Cardiac muscle cell (in vitro differentiated cells and primary cell): ENCODE data around the gene SLC35B2. TPM values are rescaled to one million over a fixed set of nuclear protein-coding genes. Genes with fewer than 3 reads are reported as not detected.

Experiments used
- DNase-seq, 2 donors: peaks; one replicate each; pipeline versions ENCODE4 v3.0.0 to v3.0.0-alpha.2; 2010 to 2017; ENCODE audit warnings: low read depth in 1 of 2, low spot score in 1 of 2
- H3K27ac ChIP-seq: fragments of 200-600 bp; sonication (generic); 2 replicates; pipeline ENCODE4 v1.5.1; 2016
- H3K27me3 ChIP-seq: fragments of 200-600 bp; sonication (generic); 2 replicates; pipeline ENCODE4 v1.6.0; 2016; ENCODE audit warnings: control low read depth
- H3K36me3 ChIP-seq: fragments of 200-600 bp; sonication (generic); 2 replicates; pipeline ENCODE4 v1.5.1; 2016; ENCODE audit warnings: control low read depth
- H3K4me1 ChIP-seq: fragments of 200-600 bp; sonication (generic); 2 replicates; pipeline ENCODE4 v1.8.1; 2017; ENCODE audit warnings: low read depth, mild to moderate bottlenecking, mixed run types
- H3K4me3 ChIP-seq: fragments of 200-600 bp; sonication (generic); 2 replicates; pipeline ENCODE4 v1.5.1; 2016; ENCODE audit warnings: mild to moderate bottlenecking
- H3K9me3 ChIP-seq: fragments of 200-600 bp; sonication (generic); 2 replicates; pipeline ENCODE4 v1.5.1; 2017; ENCODE audit warnings: low read depth, mild to moderate bottlenecking, control low read depth
- polyA plus RNA-seq: library from polyadenylated mRNA; unstranded; fragments of >200 nt; fragmentation: Nextera tagmentation; extraction: Ambion mirVana; gene quantifications from 2 replicates; pipeline ENCODE4 v1.2.1, GENCODE V29; 2016
- total RNA-seq: library from RNA; depleted of rRNA; stranded (reverse); fragments of >200 nt; gene quantifications from 2 replicates; pipeline ENCODE4 v1.2.3, GENCODE V29; 2016
- TF ChIP-seq, protein P1 (sequence below): IDR thresholded peaks from 2 replicates; pipeline ENCODE4 v1.5.1; 2012; ENCODE audit warnings: low read depth, mild to moderate bottlenecking, low read length

The SLC35B2 gene
- total and polyA plus RNA-seq, 2 experiments from 2014 or later = 34.3 to 63.3 TPM

DNA sequence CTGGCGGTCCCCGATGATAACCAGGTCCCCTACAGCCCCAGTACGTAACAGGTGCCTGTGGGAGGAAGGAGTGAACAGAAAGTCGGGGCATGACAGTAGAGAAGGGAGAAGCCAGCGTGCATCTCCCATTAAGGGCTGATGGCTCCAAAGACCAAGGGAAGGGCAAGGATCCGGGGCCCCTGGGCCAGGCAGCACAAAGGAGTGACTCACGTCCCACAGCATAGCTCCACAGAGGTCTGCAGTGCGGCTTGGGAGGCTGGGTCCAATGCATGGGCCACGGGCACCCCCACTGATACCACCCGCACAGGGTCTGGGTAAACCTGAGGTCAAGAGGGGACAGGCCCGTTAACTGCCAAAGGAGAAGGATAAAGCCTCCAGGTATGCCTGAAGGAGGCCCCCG is 45.5 kb upstream of the SLC35B2 start:
- DNase-seq = no peak
- Histone ChIP-seq H3K36me3 (peaks cover 2% of the 10 kb centered on the region), H3K27me3 (peaks cover 7% of the 10 kb centered on the region), H3K4me3 (no peak overlapping the region), H3K27ac (no peak overlapping the region), H3K9me3 (no peaks in the 10 kb centered on the region), H3K4me1 (no peaks in the 10 kb centered on the region)
- TF ChIP-seq, protein P1, sequence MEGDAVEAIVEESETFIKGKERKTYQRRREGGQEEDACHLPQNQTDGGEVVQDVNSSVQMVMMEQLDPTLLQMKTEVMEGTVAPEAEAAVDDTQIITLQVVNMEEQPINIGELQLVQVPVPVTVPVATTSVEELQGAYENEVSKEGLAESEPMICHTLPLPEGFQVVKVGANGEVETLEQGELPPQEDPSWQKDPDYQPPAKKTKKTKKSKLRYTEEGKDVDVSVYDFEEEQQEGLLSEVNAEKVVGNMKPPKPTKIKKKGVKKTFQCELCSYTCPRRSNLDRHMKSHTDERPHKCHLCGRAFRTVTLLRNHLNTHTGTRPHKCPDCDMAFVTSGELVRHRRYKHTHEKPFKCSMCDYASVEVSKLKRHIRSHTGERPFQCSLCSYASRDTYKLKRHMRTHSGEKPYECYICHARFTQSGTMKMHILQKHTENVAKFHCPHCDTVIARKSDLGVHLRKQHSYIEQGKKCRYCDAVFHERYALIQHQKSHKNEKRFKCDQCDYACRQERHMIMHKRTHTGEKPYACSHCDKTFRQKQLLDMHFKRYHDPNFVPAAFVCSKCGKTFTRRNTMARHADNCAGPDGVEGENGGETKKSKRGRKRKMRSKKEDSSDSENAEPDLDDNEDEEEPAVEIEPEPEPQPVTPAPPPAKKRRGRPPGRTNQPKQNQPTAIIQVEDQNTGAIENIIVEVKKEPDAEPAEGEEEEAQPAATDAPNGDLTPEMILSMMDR = no peak

DNA sequence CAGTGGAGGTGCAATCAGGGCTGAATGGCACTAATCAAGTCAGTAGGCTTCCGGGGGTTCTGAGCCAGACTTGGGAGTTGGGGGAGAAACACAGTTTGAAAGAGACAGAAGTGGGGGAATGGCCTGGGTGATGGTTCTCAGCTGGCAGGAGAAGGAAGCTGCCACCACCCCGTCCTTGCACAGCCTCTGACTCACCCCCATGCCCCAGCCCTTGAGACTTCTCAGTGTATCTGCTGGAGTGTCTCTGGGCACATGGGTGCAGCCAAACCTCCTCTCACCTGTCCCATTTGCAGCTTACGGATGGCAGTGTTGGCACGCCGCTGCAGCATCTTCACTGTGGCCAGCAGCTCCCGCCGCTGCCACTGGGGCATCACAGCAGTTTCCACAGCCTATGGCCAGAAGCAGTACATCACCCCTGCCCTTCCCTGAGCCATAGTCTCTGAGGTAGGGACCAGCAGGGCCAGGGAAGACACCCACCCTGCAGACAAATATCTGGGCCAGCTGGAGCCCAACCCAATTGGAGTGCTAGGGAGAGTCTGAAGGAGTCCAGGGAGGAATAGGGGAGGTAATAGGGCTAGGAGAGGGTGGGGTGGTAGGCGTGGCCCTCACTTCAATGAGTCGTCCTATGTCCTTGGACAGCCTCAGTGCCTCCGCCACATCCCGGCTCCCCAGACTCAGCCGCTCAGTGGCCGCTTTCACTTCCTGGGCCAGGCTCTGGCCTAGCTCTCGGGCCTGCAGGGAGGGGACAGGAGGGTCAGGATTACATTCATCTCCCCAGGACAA is 44.6 kb upstream of the SLC35B2 start:
- peaks cover 2% of the 10 kb centered on the region for H3K36me3 ChIP-seq

DNA sequence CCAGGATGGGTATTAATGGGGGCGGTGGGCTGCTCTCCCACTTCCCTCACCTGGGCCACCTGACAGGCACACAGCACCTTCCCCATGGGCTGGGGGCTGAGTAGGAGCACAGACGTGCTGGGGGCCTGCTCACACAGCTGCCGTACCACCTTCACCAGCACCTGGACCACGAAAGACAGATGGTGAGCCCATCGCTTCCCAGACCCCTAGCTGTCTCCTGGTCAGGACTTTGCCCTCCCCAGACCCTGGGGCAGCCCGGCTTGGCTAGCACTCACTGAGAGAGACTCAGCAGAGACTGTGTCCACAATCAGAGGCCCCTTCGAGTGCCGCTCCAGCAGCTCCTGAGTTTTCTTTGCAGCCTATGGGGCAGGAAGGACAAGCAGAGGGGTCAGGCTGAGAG is 43.8 kb upstream of the SLC35B2 start:
- H3K36me3 ChIP-seq = peaks cover 2% of the 10 kb centered on the region
- TF ChIP-seq, protein P1 = no peak

More for the DNA sequence above, 44.6 kb upstream of the SLC35B2 start:
- Histone ChIP-seq H3K27ac (no peak overlapping the region), H3K27me3 (peaks cover 12% of the 10 kb centered on the region), H3K4me1 (no peaks in the 10 kb centered on the region), H3K4me3 (no peak overlapping the region), H3K9me3 (no peaks in the 10 kb centered on the region)
- TF ChIP-seq, protein P1 = no peak
- no peak for DNase-seq

DNA sequence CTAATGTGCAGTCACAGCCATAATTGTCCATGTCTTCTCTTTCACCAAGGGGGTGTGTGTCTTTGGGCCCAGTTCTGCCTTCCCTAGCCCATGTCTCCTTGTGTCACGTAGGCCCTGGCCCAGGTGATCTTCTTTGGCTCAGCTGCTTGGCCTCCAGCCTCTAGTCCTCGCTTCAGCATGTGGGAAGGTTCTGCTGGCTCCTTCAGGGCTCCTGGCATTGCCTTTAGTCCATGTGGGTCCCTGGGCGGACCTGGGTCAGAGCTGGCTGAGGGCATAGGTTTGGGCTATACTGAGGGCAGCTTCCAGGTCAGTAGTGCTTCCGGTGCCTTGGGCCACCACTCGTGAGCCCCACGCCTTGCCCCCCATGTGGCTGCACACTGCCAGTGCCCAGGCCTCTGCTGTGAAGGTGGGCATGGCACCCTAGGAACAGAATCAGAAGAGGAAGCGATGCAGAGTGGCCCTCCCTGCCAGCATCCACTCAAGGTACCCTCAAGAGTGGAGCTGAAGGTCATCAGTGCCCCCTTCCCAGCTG is 43.0 kb upstream of the SLC35B2 start:
- H3K36me3 ChIP-seq = peaks cover 2% of the 10 kb centered on the region
- no peak overlapping the region for H3K27ac ChIP-seq
- TF ChIP-seq, protein P1 = no peak
- DNase-seq = no peak
- no peaks in the 10 kb centered on the region for H3K4me1 ChIP-seq
- H3K4me3 ChIP-seq = no peak overlapping the region
- H3K9me3 ChIP-seq = no peaks in the 10 kb centered on the region
- H3K27me3 ChIP-seq = peaks cover 28% of the 10 kb centered on the region

More for the DNA sequence above, 43.8 kb upstream of the SLC35B2 start:
- DNase-seq = no peak
- peaks cover 21% of the 10 kb centered on the region for H3K27me3 ChIP-seq
- no peaks in the 10 kb centered on the region for H3K4me1 ChIP-seq
- H3K9me3 ChIP-seq = no peaks in the 10 kb centered on the region
- no peak overlapping the region for H3K27ac ChIP-seq
- H3K4me3 ChIP-seq = no peak overlapping the region

DNA sequence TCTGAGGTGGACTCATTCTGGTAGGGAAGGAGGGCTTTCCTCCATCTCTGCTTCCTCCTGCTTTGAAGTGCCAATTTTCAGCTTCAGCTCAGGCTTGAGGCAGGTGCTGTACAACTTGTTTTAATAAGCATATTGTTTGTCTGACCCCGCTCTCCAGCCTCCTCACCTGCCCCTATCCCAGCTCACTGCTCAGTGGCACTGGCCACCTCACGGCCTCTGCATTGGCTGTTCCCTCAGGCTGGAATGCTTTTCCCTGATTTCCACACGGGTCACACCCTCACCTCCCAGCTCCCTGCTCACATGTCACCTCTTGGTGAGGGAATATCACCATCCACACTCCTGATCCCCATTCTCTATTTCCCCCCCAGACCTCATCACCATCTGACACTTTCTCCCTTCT is 41.5 kb upstream of the SLC35B2 start:
- H3K4me1 ChIP-seq = no peaks in the 10 kb centered on the region
- DNase-seq = no peak
- no peak overlapping the region for H3K4me3 ChIP-seq
- no peak overlapping the region for H3K27ac ChIP-seq
- TF ChIP-seq, protein P1 = no peak
- H3K27me3 ChIP-seq = peaks cover 35% of the 10 kb centered on the region
- H3K9me3 ChIP-seq = no peaks in the 10 kb centered on the region
- H3K36me3 ChIP-seq = peaks cover 2% of the 10 kb centered on the region
